GM21576 (cell line): ENCODE results near the gene RAD54L.
A peak's percentile ranks its signal among the peaks of the same experiment; 100 is the strongest.
"Not testable (repeated sequence)": the region's sequence is repeated elsewhere in the genome, so short reads cannot be mapped to it uniquely, and the experiment has no call there.

ENCODE experiments used
- ATAC-seq: cut with Tn5 transposase; IDR thresholded peaks from one replicate; pipeline ENCODE4 v1.9.1; 2021; ENCODE audit warnings: mild to moderate bottlenecking, moderate library complexity; ENCODE audit not compliant: unreplicated experiment

The RAD54L gene

DNA sequence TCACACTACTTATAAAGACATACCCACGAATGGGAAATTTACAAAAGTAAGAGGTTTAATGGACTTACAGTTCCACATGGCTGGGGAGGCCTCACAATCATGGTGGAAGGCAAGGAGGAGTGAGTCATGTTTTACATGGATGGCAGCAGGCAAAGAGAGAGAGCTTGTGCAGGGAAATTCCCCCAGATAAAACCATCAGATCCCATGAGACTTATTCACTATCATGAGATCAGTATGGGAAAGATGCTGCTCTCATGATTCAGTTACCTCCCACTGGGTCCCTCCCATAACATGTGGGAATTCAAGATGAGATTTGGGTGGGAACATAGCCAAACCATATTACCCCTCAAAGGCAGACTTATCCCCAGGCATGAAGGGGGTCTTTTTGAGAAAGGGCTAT, 8.7 kb upstream of the RAD54L start:
- ATAC-seq, result not testable (repeated sequence)

DNA sequence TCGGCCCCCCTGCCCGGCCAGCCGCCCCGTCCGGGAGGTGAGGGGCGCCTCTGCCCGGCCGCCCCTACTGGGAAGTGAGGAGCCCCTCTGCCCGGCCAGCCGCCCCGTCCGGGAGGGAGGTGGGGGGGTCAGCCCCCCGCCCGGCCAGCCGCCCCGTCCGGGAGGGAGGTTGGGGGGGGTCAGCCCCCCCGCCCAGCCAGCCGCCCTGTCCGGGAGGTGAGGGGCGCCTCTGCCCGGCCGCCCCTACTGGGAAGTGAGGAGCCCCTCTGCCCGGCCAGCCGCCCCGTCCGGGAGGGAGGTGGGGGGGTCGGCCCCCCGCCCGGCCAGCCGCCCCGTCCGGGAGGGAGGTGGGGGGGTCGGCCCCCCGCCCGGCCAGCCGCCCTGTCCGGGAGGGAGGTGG, 5.8 kb upstream of the RAD54L start:
- ATAC-seq, result not testable (repeated sequence)

DNA sequence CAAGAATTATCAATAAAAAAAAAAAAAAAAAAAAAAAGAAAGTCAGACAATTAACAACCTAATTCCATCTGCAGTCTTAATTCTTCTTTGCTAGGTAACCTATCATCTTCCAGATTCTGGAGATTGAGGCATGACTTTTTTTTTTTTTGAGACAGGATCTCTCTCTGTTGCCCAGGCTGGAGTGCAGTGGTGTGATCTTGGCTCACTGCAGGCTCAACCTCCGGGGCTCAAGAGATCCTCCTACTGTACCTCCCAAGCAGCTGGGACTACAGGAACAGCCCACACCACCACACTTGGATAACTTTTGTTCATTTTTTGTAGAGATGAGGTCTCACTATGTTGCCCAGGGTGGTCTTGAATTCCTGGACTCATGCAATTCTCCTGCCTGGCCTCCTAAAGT, 4.6 kb upstream of the RAD54L start:
- no peak for ATAC-seq

DNA sequence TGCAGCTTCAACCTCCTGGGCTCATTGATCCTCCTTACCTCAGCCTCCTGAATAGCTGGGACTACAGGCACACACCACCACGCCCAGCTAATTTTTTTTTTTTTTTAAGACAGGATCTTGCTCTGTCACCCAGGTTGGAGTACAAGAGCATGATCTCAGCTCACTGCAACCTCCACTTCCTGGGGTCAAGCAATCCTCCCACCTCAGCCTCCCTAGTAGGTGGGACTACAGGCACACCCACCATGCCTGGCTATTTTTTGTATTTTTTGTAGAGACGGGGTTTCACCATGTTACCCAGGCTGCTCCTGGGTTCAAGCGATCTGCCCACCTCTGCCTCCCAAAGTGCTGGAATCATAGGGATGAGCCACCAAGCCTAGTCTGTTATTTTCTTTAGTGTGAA, 3.7 kb upstream of the RAD54L start:
- ATAC-seq, result not testable (repeated sequence)

DNA sequence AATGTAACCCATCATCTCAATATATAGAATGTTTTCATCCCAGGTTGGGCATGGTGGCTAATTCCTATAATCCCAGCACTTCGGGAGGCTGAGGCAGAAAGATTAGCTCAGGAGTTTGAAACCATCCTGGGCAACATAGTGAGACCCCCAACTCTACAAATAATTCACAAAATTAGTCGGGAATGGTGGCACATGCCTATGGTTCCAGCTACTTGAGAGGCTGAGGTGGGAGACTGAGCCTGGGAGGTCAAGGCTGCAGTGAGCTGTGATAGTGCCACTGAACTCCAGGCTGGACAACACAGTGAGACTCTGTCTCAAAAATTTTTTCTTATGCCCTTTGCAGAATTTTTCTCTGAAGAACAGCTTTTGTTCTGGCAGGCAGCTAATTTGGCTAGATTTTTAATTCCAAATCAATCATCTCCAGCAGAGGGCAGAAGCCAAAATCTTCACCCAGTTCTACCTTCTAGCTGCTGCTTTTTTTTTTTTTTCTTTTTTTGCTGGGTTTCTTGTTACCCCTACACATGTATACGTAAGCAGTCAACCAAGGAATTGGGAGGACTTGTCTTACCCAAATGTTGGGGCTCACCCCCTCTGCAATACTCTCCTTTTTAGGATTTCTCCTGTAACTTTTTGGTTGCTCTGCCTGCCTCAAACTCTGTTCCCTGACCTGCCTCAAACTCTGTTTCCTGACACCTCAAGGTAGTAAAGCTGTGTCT, 2.7 kb upstream of the RAD54L start:
- no peak for ATAC-seq

DNA sequence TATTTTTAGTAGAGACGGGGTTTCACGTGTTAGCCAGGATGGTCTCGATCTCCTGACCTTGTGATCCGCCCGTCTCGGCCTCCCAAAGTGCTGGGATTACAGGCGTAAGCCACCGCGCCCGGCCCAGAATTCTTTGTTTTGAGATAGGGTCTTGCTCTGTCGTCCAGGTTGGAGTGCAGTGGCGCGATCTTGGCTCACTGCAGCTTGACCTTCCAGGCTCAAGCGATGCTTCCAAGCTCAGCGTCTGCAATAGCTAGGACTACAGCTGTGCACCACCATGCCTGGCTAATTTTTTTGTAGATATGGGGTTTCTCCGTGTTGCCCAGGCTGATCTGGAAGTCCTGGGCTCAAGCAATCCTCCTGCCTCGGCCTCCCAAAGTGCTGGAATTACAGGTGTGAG, 1.4 kb upstream of the RAD54L start:
- not testable (repeated sequence) for ATAC-seq

DNA sequence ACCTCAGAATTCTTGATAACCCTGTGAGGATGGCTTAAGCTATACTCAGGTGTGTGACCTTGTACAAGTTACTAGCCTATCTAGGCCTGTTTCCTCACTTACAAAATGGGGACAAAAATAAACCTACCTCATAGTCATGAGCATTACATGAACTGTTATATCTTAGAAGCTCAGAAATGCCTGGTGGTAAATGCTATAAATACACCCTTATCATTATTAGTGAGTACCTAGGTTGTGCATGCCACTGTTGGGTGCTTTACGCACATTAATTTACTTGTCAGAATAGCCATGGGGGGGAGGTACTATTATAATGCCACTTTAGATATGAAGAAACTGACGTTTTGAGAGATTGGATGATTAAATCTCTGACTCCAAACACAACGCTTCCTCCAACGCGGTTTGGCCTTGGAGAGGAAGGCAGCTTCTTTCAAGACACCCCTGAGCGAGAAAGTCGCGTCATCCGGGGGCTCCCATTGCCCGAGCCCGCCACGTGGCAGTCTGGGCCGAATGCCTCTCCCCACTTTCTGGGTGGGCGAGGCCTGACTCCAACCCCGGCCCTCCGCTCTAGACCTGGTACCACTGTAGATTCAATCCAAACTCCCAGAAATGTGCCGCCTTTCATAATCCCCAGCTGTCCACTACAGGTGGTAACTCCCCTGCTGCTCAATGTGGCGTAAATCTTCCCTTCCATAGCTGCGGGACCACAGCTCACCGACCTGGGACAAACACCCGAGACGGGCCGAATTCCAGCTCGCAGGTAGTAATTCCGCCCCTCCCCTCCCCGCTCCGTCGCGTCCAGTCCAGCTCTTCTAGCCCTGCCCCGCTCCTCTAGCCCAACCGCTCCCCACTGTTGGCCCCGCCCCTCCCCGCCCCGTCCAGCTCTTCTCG, 771 bp upstream of the RAD54L start:
- ATAC-seq, result peak; percentile 52

DNA sequence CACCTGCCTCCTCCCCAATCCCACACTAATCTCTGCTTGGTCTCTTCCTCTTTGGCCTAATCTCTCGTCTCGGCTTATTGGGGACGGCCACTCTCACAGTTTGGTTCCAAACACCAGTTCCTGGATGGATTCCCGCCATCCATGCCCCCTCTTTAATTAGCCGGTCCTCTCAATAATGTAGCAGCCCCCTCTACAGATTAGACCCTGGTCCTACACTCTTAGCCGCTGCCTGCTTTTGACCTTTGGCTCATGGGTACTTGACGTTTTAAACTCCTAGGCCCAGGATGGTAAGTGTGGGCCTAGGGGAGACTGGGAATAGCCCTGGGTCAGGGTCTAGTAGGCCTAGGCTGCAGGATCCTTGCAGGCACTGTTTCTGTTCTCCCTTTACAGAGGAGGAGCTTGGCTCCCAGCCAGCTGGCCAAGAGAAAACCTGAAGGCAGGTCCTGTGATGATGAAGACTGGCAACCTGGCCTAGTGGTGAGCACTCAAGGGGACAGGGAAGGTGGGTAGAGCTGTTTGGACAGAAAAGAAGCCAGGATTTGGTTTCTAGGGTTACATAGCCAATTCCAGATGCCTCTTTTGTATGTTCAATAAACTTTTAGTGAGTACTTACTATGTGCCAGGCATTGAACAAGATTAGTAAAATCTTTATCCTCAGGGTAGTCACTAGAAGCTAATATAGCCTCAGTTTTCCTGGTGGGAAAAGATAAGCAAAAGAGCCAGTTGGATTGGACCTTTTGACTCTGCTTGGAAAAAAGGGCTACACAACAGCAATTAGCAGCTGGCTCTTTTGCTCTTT, 758 bp downstream of the RAD54L start:
- no peak for ATAC-seq

DNA sequence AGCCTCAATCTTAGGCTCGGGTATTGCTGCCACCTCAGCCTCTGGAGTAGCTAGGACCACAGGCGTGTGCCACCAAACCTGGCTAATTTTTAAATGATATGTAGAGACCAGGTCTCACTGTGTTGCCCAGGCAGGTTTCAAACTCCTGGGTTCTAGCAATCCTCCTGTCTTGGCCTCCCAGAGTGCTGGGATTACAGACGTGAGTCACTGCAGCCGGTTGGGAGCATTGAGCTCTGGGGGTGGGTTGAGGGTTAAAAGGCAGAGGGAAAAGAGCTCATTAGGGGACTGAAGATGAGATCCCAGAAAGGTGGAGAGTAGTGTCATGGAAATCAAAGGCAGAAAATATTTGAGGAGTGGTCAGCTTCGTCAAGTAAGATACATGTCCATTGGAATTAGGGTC, 7.1 kb downstream of the RAD54L start:
- ATAC-seq, result no peak

DNA sequence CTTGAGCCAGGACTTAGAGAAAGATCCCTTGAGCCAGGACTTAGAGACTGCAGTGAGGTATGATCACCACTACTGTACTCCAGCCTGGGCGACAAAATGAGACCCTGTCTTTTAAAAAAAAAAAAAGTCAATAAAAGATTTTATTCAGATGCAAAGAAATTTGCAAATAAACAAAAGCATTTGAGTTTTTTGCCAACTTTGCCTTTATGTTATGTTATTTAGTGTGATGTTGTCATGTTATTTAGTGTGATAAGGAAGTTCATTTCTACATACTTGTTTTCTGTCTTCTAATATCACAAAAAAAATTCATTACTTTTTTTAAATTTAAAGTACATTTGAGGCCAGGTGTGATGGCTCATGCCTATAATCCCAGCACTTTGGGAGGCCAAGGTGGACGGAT, 9.0 kb downstream of the RAD54L start:
- no peak for ATAC-seq

DNA sequence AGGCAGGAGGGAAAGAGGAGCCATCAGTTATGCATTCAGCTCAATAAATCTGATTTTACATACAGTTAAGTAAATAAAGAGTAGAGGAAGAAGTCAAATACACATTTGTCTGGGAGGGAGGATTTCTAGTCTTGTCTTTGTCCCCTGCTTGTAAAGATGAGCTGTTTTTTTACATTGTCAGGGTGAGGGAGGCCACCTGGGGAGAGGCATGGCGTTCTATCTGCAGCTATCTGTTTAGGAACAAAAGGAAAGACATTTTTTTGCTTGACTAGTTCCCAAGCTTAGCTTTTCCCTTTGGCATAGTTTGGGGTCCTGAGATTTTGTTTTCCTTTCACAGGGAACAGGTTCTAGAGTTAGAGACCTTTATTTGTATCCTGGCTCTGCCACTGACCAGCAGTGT, 14.9 kb downstream of the RAD54L start:
- ATAC-seq, result no peak

DNA sequence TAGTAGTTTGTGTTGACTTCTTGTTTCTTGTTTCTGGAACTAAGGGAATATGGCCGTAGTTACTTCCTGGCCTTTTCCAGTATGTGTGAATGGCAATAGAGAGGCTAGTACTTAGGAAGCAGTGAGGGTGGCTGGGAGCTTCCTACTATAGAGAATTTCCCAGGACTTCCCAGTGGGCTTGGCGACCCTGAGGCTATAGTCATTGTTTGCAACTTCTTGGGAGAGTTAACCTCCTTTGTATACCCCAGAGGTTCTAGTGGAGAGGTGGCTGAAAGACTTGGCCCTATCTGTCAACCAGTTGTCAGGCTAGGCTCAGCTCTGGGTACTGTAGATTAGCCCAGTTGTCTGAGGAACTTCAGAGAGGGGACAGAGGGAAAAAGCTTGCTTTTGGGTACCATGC, 15.6 kb downstream of the RAD54L start:
- no peak for ATAC-seq

DNA sequence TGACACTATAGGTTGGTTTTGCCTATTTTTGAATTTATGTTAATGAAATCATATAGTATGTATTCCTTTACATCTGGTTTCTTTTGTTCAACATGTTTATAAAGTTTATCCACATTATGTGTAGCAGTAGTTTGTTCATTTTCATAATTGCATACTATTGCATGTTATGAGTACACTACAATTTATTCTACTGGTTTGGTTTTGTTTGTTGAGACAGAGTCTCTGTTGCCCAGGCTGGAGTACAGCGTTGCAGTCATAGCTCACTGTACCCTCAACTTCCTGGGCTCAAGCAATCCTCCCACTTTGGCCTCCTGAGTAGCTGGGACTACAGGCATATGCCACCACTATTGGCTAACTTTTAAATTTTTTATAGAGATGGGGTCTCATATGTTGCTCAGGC, 21.0 kb downstream of the RAD54L start:
- no peak for ATAC-seq

DNA sequence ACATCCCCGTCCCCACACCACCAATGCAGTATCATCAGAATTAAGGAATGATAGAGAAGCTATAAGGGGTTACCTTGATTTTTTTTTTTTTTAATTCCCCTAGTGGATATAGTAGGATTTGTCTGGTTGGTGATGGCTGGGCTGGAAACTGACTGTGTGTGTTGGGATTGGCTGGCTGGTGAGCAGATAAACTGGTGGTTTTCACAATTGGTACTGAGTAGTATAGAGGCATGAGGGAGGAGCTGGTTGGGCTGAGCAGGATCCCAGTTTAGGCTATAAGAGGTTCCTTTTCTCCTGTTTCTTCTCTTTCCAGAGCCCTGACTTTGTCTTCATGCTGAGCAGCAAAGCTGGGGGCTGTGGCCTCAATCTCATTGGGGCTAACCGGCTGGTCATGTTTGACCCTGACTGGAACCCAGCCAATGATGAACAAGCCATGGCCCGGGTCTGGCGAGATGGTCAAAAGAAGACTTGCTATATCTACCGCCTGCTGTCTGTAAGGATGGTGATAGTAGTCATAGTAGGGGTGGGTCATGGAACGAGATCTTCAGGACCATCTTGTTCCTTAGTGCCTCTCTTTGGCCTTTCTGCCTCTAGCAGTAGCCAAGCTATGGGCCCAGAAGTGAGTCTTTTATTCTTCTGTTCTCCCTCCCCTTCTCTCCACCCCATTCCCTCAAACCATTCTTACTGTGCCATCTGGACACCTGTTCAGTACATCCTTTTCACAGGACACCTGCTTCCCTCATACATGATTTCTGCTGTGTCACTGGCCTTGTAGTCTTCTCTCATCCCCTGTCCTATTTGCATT, 26.9 kb downstream of the RAD54L start:
- ATAC-seq, result no peak

DNA sequence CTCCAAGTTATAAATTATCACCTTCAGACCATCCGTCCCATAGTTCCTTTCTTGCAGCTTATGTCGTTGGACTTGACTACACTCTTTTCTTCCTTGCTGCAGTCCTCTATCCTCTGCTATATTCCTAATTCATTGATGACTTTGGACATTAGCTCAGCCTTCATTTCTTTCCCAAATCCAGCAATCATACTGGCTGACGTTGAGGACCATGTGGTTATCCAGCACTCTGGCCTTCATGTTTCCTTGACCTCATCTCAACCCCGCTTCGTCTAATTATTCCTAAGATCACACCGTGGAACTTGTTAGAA, 27.4 kb downstream of the RAD54L start:
- ATAC-seq, result no peak

DNA sequence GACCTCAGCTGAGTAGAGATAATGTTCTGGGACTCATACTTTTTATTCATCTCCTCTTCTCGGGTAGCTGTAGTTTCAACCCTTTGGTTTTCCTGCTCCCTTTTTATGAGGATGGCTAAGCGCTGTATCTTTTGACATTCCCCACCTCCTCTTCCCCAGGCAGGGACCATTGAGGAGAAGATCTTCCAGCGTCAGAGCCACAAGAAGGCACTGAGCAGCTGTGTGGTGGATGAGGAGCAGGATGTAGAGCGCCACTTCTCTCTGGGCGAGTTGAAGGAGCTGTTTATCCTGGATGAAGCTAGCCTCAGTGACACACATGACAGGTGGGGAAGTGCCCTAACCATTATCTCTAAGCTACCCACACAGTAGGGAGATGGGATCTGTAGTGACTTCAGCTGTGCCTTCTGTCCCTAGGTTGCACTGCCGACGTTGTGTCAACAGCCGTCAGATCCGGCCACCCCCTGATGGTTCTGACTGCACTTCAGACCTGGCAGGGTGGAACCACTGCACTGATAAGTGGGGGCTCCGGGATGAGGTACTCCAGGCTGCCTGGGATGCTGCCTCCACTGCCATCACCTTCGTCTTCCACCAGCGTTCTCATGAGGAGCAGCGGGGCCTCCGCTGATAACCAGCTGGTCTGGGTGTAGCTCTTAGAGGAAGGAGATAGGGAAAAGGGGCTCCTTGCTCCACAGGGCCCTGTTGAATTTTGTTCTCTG, 30.3 kb downstream of the RAD54L start:
- ATAC-seq, result no peak

DNA sequence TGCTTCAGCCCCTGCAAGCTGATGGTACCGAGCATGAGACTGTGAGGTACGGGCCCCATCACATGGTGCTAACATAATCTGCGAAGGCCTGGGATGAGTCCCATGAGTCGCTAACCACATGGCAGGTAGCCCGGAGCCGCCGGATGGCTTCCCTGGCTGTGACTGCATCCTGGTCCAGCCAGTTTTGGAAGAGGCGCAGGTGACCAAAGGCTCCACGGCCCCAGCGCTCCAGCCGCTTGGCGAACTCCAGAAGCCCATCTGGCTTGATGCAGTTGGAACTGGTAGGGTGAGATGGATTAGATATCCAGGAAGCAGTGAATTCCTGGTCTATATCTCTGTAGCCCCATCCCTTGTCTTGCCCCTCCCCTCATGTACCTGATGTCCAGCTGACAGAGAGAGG, 31.2 kb downstream of the RAD54L start:
- ATAC-seq, result no peak

DNA sequence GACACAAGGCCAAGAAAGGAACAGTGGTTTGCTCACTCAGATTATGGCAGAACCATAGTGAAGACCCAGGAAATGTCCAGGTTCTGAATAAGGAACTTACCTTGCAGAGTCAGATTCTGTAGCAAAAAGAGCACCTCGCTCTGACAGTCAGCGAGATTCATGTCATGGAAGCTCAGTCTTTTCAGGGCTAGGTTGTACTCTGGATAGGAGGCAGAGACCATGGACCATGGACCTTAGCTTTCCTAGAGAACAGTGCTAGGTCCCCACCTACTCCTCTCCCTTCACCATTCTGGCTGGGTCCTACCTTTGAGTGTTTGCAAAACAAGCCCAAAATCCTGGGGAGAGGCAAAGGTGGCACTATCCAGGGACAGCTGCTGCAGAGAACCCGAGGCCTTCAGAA, 32.5 kb downstream of the RAD54L start:
- ATAC-seq, result no peak

DNA sequence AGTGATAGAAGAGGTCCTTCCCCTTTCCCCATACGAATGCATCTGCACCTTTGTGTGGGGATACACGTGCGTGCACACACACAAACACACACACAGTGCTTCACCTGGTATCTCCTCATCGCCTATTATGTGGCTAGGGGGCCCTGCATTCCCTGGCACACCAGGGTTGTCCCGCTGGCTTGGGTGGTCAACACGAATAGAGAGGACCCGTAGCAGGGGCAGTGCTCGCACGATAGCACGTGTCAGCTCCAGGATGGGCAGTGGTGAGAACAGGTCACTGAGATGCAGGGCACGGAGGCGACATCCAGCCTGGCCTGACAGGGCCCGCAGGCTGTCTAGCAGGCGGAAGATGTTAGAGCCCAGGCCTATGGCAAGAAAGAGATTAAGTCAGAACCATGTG, 33.5 kb downstream of the RAD54L start:
- no peak for ATAC-seq

DNA sequence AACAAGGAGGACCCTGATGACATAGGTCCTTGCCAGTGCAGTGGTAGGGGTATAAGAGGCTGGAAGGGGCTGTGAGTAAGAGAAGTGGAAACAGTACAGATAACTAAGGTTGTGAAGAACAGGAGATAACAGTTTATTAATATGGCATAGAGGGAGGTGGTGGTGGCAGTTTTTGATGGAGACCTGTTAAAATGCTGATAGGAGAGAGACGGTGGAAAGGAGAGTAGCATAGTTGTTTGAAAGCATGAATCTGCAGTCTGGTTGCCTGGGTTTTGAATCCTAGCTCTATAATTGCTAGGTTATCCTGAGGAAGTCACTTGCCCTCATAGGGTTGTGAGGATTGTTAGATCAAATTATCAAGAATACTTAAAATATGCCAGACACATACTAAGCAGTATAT, 36.5 kb downstream of the RAD54L start:
- no peak for ATAC-seq
